ENCODE data around the gene SPARCL1.
"Not testable (repeated sequence)": the region's sequence is repeated elsewhere in the genome, so short reads cannot be mapped to it uniquely, and the experiment has no call there.

SPARCL1 gene

DNA sequence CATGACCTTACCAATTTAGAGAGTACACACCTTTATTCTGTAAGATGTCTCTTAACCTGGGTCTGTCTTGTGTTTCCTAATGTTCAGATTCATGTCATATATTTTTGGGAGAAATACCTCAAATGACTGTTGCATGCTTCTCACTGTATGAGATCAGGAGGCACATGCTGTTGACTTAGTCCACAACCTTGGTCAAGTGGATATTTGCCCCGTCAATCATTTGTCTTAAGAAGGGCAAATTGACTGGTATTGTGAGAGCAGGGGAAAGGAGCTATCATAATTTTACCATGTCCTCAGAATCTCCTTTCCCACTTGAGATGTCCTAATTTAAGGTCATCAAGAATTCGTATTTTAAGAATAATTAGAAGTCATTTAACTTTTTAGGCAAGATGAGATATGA is 95.8 kb downstream of the SPARCL1 start:
- no peak for FAIRE-seq

GRCh38 chr4:87430038-87430437 is 99.1 kb downstream of the SPARCL1 start:
- FAIRE-seq: no peak

GRCh38 chr4:87428979-87429378 is 100.2 kb downstream of the SPARCL1 start:
- FAIRE-seq: no peak

DNA sequence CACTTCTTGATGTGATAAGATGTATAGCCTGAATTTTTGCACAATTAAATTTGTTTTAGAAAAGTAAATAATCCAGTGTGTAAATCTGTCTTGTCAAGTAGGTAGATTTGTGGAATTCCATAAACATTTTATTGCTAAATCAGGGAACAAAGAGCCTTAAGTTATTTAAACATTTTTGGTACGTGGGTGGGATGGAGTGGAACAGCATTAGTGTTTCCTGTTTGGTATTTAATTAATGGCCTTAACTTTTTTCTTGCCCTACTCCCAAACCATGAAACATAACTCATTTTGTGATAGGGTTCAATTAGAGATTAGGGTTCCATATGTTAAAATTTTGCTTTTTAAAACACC is 101.7 kb downstream of the SPARCL1 start:
- peak; percentile 41 for FAIRE-seq

- FAIRE-seq: no peak
These were observed 102.2 kb downstream of the SPARCL1 start for GRCh38 chr4:87426865-87427517.

DNA sequence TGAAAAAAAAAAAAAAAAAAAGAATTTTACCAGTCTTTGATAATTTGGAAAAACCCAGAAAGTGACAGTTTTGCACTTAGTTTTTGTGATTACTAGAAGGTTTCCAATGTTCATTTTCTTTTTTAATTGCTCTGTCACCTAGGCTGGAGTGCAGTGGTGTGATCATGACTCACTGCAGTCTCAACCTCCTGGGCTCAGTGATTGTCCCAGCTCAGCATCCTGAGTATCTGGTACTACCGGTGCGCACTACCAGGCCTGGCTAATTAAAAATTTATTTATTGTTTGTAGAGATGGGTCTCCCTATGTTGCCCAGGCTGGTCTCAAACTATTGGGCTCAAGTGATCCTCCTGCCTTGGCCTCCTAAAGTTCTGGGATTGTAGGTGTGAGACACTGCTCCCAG is 103.5 kb downstream of the SPARCL1 start:
- no peak for FAIRE-seq

- FAIRE-seq: not testable (repeated sequence)
These were observed 105.1 kb downstream of the SPARCL1 start for GRCh38 chr4:87424099-87424543.
